Liver (tissue), 3 donors: ENCODE data around the gene ADRA1B.

Experiments
- ATF3 ChIP-seq: IDR thresholded peaks from 2 replicates; pipeline ENCODE4 v1.6.1; 2016; ENCODE audit warnings: antibody characterized with exemption
- CTCF ChIP-seq: fragments of 150-350 bp; IDR thresholded peaks from 2 replicates; pipeline ENCODE4 v1.5.1; 2017; ENCODE audit warnings: improper control_type of control experiment, low read depth, low read length; ENCODE audit not compliant: missing input control
- EGR1 ChIP-seq, 2 donors: IDR thresholded peaks; 2 replicates each; pipeline ENCODE4 v1.6.1; 2016 to 2018; ENCODE audit warnings: antibody characterized with exemption in 2 of 2, low read depth in 2 of 2
- JUND ChIP-seq, 2 donors: IDR thresholded peaks; 2 replicates each; pipeline ENCODE4 v1.6.1; 2016; ENCODE audit warnings: antibody characterized with exemption in 2 of 2
- REST ChIP-seq: IDR thresholded peaks from 2 replicates; pipeline ENCODE4 v1.6.1; 2016; ENCODE audit warnings: antibody characterized with exemption, mild to moderate bottlenecking
- SP1 ChIP-seq: IDR thresholded peaks from 2 replicates; pipeline ENCODE4 v1.6.1; 2018; ENCODE audit warnings: antibody characterized with exemption, mild to moderate bottlenecking
- YY1 ChIP-seq: IDR thresholded peaks from 2 replicates; pipeline ENCODE4 v1.6.1; 2016; ENCODE audit warnings: antibody characterized with exemption, mild to moderate bottlenecking
- donor health status: healthy.
- donor health status: healthy.

- no peak for TF ChIP-seq CTCF
- TF ChIP-seq EGR1 (IDR thresholded peaks at IDR 0.05; ENCODE audit: low read depth in 2 of 2), result no peak
- no peak for TF ChIP-seq JUND (IDR thresholded peaks at IDR 0.05)
- TF ChIP-seq YY1, result no peak
- no peak for TF ChIP-seq SP1
- TF ChIP-seq REST, result no peak
- TF ChIP-seq ATF3, result no peak
Measured at GRCh38 chr5:160011471-160011870, 95.2 kb downstream of the ADRA1B start.
